GM21360 (cell line): ENCODE measurements around the gene PDE4C.

ENCODE experiments used
- ATAC-seq: cut with Tn5 transposase; IDR thresholded peaks from one replicate; pipeline ENCODE4 v1.9.1; 2021; ENCODE audit warnings: mild to moderate bottlenecking, moderate library complexity; ENCODE audit not compliant: unreplicated experiment

The PDE4C gene

DNA sequence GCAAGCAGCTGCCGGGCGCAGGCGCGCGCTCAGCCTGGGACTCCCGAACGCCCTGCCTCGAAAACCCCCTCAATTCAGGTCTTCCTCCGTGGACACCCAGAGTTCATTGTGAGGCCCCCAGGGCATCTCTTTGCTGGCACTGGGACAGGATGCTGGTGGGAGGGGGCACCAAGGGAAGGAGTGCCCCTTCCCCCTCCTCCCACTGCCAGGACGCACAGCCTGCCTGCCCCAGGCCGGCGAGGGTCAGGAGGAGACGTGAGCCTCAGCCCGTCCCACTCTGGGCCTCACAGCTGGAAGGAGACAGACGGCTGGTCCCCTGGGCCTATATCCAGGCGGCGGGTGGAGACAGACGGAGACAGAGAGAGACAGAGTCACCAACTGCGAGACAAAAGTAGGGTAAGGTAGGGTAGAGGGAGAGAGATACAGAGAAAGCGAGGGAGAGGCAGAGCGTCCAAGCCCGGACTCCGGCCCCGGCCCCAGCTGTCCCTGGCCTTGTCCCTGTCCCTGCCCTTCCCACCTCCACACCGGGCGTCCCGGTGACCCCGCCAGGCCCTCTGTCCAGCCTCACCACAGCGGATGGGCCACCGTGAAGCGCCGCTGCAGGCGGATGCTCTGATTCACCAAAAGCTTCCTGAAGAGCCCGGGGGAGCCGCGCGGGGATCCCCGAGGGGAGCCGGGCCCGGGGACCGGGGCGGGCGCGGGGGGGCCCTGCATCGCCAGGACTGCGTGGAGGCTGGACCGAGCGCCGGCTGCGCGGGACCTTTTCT is at the start of gene PDE4C:
Gene PDE4C, minus strand, starts transcription at position 737 of the 767 bp plus-strand sequence. Its CDS starts 23 bp downstream, at position 714.
- no peak for ATAC-seq

DNA sequence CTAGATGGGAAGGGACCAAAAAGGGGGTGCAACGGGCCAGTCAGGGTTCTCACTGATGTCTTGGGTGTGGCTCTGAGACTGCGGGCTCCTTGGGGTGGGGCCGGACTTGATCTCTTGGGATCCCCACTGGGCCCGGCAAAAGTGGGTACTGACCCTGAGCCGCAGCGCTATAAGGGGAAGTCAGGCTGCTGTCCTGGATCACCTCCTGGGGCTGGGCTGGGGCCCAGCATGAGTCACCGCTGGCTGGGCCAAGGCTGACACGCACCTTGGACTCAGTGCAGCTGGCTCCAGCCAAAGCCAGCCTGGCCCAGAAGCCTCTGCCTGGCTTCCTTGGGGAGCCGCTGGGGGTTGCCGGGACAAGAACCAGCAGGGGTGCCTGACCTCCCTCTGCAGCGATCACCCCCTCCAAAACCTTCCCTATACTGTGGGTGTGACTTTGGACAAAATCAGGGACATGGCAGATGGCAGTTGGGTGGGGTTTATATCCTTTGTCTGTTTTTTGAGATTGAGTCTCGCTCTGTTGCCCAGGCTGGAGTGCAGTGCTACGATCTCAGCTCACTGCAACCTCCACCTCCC is 48.6 kb upstream of the PDE4C start:
- no peak for ATAC-seq

DNA sequence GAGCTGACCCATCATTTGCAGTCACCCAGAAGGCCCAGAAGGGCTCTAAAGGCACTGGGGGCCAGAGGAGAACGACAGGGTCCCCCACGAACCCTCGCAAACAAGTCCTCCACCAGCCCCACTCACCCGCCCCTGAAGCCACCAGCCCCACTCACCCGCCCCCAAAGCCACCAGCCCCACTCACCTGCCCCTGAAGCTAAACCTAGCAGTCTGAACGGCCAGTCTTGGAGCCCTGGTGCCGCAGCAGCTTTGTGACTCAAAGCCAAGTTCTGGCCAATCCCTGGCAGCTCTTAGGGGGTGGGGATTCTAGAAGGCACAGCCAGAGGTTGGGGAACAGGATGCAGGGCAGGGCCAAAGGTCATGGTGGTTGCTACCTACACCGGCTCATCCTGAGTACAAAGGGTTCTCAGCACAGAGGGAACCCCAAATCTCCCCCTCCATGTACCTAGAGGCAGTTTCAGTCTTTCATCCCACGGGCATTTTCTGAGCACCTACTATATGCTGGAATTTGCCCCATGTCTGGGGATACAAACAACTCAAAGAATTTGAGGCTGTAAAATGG is 48.1 kb upstream of the PDE4C start, which contains the start of gene IQCN:
Gene IQCN, minus strand, starts transcription at position 234 of the 562 bp plus-strand sequence. CDS start 4,974 bp downstream, outside the sequence.
- ATAC-seq: no peak

DNA sequence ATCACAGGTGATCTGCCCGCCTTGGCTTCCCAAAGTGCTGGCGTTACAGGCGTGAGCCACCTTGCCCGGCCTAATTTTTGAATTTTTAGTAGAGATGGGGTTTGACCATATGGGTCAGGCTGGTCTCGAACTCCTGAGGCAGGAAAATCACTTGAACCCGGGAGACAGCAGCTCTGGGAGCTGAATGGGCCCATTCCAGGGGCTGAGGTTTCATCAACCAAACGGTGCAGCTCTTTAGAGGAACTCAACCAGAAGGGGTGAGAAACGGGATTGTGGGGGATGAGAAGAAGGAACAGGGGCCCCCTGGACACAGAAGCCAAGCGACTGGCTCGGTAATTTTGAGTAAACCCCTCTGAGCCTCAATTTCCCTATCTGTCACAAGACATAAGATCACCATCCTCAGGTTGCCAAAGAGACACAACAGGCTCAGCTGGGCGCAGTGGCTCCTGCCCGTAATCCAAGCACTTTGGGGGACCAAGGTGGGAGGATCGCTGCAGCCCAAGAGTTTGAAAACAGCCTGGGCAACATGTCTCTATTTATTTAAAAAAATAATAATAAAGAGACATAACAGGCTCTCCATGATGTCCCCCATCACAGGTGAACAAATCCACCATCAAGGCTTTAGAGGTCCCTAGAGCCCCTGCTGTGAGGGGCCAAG is 47.5 kb upstream of the PDE4C start:
- no peak for ATAC-seq

DNA sequence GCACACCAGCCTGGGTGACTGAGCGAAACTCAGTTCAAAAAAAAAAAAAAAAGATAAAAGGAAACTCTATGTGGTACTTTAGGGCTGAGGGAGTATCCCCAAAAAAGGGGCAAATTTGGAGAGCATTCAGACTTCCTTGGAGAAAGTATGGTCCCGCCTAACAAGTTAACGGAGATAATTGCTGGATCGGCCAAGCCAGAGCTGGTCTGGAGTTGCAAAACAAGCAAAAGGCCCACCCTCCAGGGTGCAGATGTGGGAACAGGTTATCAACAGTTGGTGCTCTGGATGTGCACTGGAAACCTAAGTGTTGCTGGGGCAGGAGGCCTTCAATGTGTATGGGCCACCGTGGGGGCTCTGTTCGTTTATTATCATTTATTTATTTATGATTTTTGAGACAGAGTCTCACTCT is 45.2 kb upstream of the PDE4C start:
- ATAC-seq: no peak

DNA sequence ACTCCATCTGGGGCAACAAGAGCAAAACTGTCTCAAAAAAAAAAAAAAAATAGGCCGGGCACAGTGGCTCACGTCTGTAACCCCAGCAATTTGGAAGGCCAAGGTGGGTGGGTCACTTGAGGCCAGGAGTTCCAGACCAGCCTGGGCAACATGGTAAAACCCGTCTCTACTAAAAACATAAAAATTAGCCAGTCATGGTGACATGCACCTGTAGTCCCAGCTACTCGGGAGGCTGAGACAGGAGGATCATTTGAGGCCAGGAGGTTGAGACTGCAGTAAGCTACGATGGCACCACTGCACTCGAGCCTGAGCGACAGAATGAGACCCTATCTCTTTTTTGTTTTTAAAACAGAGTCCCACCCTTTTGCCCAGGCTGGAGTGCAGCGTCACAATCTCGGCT is 44.1 kb upstream of the PDE4C start:
- no peak for ATAC-seq

DNA sequence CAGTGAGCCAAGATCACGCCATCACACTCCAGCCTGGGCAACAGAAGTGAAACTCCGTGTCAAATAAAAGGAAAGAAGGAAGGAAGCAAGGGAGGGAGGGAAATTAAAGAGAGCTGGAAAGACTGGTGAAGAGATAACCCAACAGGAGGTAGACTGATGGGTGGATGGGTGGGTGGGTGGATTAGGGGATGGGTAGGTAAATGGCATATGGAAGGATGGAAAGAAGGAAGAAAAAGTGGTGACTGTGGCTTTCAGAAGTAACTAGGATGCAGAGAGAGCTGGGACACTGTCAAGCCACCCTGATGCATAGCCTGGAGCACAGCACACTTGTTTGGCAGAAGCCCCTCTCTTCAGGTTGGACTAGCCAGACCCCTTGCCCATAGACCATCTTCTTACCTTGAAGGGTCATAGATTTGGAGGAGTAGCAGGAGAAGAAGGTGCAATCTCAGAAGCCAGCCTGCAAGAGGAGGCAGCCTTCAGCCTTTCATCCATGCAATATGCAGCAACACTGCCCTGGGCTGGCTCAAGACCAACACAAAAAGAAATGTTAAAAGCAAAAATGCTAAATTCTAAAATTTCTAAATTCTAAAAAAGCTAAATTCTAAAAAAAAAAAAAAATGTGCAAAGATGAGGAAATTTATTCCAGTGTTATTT is 43.0 kb upstream of the PDE4C start:
- no peak for ATAC-seq

DNA sequence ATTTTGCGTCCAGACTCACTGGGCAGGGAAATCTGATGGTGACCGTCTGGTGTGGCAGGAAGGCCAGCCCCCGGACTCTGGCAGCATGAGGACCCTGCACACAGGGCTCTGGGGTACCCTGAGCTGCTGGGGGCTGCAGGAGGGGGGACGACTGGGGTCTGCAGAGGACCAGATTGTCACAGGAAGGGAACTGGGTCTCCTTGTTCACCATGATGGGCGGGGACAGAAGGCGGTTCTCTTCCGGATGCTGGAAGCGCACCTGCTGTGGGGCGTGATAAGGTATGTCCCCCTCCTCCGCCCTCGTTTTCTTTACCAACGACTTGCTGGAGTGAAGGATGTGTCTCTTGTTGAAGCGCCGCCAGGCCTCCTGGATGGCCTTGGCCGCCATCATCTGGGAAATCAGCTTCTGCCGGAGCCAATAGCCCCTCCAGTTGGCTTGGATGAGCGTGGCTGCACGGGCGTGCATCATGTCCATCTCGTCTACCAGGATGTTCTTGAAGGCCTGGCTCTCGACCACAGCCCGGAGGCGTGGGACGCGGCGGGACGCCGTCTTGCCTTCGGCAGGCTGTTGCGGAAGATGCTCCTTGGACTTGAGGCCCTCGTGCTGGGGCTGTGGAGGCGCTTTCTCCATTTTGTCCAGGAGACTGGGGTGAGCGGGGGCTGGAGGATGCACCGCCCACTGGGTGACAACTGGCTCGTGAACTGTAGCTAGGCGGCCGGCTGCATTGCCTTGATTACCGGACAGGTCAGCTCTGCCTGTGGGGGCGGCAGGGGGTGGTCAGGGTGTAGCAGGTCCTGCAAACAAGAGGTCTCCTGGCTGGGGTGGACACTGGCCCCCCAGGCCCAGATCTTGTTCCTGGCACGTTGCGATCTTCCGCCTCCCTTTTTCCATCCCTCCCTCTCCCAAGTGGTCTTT is 40.8 kb upstream of the PDE4C start:
- ATAC-seq: no peak

DNA sequence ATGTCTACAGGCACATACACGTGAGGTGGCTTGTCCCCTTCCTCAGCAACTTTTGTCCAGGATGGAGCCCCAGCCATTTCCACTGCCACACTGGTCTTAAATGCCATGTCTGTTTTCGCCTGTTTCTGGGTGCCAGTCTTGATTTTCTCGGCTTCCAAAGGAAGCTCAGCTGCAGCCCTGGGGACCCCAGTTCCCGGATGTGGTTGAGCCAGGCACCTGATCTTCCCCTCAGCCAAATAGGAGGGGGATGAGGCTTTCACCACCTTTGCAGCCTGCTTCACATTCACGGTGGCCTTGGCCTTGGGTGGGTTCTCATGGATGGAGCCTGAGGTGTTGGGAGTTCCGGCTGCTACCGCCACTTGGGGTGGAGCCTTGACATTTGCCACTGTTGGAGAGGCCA is 39.3 kb upstream of the PDE4C start:
- ATAC-seq: no peak

DNA sequence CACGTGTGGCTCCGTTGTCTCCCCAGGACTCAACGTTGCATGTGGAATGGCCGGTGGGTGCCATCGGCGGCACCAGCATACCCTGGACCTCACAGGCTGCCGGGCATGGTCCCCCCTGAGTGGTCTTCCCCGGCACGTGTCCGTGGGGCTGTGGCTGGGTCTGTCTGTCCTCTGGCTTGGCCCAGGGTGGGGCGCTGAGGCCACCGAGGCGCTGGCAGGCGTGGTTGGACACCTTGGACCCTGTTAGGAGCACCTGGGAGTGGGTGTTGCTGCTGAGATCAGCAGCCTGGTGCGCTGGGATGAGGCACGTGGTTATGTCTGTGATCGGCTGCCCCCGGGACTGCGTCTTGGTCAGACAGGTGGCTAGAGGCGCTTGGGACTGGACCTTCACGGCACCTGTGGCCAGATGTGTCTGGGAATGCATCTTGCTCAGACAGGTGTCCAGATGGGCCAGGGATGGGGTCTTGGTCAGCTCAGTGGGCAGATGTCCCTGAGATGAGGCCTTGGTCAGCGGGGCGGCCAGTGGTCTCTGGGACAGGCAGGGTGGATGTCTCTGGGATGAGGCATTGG is 38.8 kb upstream of the PDE4C start:
- no peak for ATAC-seq

DNA sequence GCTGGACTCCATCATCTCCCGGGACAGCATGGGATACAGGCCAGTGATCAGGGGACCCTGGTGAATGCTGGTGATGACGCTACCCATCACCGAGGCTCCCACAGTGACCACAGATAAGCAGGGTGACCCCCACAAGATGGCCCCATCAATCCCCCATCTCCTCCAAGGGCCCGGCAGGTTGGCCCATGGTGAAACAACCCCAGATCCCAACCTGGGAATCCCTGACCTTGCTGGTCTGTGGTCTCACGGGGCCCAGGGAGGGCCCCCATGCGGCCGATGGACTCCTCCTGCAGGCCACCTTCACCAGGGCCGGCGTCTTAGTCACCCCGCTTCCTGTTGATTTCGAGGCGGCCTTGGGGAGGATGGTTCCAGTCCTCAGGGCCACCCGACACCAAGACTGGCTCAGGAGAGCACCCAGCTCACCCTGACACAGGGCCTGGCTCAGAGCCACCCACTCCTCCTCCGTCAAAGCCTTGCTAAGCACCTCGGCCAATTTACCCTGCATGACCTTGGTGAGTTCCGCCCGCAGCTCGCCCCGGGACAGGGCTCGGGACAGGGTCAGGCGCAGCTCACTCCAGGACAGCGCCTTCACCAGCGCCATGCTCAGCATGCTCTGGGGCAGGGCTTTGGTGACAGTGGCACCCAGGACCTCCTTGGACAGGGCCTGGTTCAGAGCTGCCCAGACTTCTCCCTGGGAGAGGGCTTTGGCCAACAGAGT is 38.1 kb upstream of the PDE4C start:
- ATAC-seq: no peak

DNA sequence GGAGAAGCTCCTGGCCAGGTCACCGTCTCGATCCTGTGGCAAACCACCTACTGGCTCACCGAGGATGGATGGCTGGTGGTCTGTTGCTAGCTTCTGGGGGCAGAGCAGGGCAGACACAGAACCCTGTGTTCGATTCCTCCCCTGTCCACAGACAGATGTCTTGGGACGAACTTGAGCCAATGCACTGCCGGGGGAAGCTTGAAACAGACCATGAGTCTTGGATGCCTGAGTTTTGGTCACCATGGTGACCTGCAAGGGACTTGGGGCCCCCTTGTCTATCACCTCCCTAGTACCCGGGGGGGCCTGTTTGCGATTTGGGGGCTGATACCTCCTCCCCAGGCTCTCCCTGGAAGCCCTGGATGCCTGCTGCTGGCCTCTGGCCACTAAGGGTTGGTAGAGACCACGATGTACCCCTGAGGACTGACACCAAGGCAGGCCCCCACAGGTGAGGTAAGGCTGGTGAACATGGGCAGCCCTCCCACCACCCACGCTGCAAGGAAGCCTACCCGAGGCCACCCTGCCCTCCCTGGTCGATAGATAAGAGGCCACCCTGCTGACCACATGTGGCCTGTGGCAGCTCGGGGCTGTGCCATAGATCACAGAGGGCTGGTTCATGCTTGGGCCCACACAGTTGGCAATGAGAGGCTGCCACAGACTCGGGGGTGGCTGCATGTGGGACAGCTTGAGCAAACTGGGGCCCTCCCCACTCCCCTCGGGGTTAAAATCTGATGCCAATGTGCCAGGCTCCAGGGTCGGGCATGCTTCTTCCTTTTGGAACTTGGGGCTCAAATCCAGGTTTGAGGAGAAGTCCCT is 37.3 kb upstream of the PDE4C start:
- ATAC-seq: no peak

DNA sequence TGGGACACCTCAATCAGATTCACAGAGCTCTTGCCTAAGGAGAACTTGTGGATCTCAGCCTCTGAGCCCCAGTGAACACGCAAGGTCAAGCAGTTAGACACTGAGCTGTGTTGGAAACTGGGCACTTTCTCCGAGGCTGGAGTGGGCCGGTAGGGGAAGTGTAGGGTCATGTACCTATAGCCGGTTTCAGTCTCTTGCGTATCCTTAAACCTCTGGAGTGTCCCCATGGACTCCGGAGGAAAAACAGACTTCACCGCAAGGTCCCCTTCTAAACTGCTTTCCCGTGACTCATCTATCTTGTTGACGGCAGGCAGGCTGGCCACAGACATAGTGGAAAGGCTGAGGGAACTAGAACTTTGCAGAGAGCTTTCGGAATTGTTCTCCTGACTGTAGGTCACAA is 36.7 kb upstream of the PDE4C start:
- no peak for ATAC-seq

DNA sequence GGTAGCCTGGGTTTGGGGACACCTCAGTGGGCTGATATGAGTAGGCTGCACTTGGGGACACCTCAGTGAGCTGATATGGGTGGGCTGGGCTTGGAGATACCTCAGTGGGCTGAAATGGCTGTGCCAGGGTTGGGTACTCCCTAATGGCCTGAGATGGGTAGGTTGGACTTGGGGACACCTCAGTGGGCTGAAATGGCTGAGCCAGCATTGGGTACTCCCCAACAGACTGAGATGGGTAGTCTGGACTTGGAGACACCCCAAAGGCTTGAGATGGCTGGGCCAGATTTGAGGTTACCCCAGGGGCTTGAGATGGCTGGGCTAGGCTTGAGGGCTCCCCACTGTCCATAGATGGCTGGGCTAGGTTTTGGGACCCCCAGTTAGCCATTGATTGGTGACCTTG is 35.9 kb upstream of the PDE4C start:
- ATAC-seq: no peak

DNA sequence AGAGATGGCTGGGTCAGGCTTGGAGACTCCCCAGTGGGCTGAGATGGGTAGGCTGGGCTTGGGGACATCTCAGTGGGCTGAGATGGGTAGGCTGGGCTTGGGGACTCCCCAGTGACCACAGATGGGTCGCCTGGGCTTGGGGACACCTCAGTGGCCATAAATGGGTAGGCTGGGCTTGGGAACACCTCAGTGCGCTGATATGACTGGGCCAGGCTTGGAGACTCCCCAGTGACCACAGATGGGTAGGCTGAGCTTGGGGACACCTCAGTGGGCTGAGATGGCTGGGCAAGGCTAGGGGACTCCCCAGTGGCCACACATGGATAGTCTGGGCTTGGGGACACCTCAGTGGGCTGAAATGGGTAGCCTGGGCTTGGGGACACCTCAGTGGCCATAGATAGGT is 35.2 kb upstream of the PDE4C start:
- ATAC-seq: no peak

DNA sequence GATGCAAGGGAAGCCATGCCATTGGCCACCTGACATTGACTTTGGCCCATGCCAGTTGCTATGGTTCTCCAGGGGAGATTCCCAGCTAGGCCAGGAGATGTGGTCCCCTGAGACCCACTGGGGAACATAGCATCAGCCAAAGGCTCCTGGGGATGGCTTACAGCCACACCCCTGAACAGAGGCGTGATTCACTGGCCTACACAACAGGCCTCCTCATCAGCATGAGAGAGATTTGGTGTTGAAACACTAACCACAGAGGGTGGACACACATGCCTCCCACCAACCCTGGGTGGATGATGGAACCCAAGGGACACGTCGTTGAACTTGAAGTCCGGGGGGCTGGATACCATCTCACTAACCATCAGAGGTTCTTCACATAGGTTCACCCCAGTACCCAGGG is 33.7 kb upstream of the PDE4C start:
- no peak for ATAC-seq

DNA sequence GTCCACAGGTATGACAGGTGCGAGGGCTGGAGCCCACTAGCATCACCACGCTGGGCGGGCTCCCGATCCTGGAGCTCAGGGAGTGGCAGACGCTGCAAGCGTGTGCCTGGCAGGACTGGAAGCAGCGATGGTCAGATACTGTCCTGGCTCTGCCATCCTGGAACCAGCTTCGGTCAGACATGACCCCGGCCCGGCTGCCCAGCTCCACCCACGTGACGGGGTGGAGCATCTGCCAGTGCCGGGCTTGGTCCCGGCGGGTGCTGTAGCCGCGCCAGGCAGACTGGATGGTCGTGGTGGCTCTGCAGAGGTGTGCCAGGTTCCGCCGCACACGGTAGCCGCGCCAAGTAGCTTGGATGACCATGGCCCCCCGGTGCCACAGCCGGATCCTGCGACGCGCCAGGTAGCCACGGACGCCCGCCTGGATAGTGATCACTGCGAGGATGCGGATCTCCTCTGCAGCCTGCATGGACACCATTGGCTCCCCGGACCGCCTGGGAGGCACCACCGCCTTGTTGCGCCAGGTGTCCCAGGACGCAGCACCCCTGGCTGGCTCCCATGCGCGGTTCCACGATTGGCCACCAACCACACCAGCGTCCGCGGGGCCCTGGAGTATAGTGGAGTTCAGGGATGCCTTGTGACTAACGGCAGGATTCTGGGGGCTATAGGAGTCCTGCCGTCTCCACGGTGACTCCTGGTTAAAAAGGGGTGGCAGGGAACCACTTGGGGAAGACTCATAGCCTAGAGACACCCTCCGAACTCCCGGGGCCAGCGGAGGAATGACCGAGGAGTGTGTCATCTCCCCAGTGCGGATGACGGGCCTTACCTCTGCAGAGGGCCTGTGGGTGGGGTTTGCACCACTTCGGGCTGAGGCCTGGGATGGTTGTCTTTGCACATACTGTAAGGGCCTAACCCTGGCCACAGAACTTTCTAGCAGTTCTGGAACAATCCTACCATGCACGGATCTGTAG is 31.5 kb upstream of the PDE4C start:
- no peak for ATAC-seq
